AG09319 (cell line): ENCODE measurements around the gene PDSS2.
"Not testable (repeated sequence)": the region's sequence is repeated elsewhere in the genome, so short reads cannot be mapped to it uniquely, and the experiment has no call there.

ENCODE experiments used
- DNase-seq: peaks from one replicate; pipeline ENCODE4 v3.0.0-alpha.2; 2010; ENCODE audit warnings: low read depth; ENCODE audit errors: extremely low read depth
- TF ChIP-seq, protein P1 (sequence below): IDR thresholded peaks from 2 replicates; pipeline ENCODE4 v1.5.1; 2011; ENCODE audit warnings: low read depth, mild to moderate bottlenecking, inconsistent platforms, low read length, moderate library complexity

The PDSS2 gene

DNA sequence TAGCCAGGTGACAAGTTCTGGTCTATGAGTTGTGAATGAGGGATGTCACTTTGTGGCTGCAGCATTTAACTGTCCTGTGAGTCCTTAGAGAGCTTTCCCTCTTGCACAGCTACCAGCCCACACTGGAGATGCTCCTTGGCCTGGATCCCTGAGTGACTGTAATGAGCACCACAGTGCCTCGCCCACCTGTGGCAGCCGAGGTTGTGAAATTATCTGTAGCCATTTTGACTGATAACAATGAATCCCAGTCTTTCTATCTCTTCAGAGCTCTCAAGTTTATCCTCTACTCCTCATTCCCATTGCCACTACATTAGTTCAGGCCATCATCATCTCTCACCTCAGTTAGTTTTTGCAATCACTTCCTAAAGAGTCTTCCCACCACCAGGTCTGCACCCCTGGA is 302.7 kb downstream of the PDSS2 start:
- DNase-seq = no peak
- TF ChIP-seq, protein P1, sequence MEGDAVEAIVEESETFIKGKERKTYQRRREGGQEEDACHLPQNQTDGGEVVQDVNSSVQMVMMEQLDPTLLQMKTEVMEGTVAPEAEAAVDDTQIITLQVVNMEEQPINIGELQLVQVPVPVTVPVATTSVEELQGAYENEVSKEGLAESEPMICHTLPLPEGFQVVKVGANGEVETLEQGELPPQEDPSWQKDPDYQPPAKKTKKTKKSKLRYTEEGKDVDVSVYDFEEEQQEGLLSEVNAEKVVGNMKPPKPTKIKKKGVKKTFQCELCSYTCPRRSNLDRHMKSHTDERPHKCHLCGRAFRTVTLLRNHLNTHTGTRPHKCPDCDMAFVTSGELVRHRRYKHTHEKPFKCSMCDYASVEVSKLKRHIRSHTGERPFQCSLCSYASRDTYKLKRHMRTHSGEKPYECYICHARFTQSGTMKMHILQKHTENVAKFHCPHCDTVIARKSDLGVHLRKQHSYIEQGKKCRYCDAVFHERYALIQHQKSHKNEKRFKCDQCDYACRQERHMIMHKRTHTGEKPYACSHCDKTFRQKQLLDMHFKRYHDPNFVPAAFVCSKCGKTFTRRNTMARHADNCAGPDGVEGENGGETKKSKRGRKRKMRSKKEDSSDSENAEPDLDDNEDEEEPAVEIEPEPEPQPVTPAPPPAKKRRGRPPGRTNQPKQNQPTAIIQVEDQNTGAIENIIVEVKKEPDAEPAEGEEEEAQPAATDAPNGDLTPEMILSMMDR = no peak

DNA sequence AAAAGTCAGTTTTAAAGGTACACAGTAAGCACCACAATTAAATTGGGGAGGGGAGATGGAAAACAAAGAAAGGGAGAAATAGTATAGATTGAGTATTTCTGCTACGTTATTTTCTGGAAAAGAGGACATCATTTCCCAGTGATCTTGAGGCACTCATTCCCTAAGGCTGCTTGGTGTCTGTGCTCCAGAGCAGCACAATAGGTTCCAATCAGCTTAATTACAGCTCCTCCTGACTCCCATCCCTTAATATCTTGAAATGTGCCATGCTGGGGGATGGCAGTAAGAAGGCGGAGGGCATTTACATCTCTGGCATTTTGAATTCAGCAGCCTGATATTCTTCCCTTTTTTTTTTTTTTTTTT is 304.6 kb downstream of the PDSS2 start:
- no peak for DNase-seq
- TF ChIP-seq, protein P1 = no peak

DNA sequence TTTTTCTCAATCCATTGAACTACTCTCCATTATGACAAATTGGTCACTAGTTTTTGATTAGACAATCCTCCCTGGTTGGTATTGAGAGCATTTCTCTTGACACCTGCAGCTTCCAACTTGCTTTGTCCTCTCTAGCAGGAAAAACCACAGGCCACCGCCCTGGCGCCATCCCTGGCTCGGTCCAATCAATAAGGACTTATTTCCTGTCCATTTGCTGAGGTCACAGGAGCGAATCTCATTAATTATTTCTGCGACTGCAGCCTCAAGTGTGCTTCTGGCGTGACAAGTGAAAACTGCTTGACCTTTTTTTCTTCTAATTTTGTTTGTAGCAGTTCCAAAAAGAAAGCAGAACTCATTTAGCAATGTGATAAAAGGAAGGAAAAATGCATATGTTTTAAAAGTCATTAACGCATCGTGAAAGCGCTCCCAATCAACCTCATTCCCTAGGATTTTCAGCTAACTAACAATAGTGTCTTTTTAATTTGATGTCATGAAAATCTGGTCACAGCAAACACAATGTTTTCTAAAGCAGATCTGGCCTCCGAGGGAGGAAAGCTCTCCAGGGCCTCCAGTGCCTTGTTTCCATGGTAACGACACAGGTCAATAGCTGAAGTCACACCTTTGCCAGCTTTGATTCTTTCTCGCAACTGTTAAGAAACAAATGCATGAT is 305.1 kb downstream of the PDSS2 start:
- DNase-seq = no peak
- TF ChIP-seq, protein P1 = no peak

DNA sequence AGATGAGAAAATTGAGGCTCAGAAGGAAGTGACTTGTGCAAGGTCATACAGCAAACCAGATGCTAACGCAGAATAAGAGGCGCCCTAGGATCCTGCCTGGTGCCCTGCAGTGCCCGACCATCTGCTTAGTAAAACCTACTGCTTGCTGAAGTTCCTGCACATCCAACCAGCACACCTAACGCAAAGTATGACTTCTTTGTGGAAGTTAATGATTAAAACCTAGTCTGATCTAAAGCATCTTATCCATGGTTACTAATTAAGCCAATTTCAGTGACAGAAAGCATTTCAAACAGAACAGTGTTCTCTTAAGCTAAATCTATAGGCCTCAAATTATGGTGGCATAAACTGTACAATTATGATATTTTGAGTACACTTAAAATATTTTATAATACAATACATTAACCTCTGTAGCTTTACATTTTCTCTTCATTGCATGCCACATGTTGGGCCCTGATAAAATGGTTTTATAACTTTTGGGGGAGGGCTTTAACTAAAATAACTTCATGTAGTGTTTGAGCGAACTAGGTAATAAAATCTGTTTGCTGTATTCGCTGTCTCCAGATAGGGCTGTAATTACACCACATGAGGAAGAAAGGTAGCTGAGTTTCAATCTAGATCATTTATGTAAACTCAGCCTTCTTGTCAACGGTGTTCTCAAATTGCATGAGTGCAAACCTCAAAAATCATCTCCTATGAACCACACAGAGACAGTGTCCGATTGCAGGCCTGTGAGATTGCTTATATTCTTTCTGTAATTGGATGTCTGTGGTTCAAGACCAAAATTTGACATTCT is 306.5 kb downstream of the PDSS2 start:
- no peak for DNase-seq

DNA sequence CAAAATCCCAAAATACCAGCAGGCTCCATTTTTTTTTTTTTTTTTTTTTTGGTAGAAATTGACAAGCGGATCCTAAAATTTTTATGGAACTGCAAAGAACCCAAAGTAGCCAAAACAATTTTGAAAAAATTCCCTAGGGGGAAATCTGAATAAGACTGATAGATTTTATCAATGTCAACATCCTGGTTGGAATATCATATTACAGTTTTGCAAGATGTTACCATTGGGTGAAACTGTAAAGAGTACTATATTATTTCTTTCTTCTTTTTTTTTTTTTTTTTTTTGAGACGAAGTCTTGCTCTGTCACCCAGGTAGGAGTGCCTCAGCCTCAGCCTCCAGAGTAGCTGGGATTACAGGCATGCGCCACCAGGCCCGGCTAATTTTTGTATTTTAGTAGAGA is 314.7 kb downstream of the PDSS2 start:
- no peak for DNase-seq
- TF ChIP-seq, protein P1 = no peak

More for the DNA sequence above, 306.5 kb downstream of the PDSS2 start:
- TF ChIP-seq, protein P1 = no peak

DNA sequence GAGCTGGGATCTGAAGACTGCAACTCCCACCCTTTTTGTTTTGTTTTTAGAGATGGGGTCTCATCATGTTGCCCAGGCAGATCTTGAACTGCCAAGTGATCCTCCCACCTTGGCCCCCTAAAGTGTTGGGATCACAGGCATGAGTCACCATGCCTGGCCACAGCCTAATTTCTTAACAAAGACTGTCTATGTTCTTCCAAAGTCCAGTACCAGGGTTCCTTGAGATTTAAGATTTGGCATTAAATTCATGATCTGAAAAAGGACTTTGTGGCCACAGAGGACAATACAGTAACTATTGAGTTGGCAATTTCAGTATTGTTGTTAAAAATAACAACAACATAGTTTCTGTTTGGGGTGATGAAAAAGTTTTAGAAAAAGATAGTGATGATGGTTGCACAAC is 315.4 kb downstream of the PDSS2 start:
- TF ChIP-seq, protein P1 = no peak
- no peak for DNase-seq

DNA sequence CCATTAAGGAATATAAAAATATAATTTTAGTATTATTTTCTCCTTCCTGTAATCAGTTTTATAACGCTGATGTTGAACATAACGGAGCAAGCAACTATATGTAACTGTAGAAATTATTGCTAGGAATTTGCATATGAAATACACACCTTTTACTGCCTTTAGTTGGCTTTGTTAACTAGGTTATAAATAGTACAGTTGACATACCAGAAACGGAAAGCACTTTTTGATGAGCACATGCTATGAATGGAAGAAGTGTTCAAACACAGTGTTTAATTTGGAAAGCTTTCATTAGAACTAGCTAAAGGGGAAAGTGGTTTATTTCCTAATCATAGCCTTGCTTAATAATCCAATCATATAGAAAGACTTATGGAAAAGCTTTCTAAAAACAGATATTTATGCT is 318.8 kb downstream of the PDSS2 start:
- no peak for DNase-seq
- TF ChIP-seq, protein P1 = no peak

DNA sequence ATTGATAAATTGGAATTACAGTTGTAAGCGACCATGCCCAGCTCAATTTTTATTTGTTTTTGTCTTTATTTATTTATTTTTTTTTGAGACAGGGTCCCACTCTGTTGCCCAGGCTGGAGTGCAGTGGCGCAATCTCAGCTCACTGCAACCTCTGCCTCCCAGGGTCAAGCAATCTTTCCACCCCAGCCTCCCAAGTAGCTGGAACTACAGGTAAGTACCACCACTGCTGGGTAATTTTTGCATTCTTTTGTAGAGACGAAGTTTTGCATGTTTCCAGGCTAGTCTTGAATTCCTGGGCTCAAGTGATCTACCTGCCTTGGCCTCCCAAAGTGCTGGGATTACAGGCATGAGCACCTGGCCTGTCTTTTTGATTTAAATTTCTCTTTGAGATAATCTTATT is 323.0 kb downstream of the PDSS2 start:
- DNase-seq = not testable (repeated sequence)

DNA sequence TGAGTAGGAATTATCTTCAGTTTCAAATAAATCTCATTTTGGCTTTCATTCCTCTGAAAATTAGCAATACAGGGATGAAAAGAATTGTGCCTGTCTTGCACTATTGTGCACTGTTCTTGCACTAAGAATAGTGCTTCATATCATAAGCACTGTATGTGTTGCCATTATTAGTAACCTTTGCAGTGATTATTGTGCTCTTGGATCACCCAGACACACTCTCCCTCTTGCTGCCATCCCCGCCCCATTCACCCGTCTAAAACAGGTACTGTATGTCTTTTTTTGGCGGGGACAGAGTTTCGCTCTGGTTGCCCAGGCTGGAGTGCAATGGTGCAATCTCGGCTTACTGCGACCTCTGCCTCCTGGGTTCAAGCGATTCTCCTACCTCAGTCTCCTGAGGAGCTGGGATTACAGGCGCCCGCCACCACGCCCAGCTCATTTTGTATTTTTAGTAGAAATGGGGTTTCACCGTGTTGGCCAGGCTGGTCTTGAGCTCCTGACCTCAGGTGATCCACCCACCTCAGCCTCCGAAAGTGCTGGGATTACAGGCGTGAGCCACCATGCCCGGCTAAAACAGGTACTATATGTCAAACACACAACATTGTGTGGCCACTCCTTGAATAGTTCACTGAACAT is 324.2 kb downstream of the PDSS2 start:
- not testable (repeated sequence) for DNase-seq
